Hematopoietic multipotent progenitor cell treated with erythropoietin and hydrocortisone succinate and interleukin-3 and kit ligand, for 4 days (in vitro differentiated cells): ENCODE measurements around the gene MYL9.
"Not testable (repeated sequence)": the region's sequence is repeated elsewhere in the genome, so short reads cannot be mapped to it uniquely, and the experiment has no call there.

ENCODE experiments used
- DNase-seq: peaks from one replicate; pipeline ENCODE4 v3.0.0-alpha.2; 2015

MYL9 gene

DNA sequence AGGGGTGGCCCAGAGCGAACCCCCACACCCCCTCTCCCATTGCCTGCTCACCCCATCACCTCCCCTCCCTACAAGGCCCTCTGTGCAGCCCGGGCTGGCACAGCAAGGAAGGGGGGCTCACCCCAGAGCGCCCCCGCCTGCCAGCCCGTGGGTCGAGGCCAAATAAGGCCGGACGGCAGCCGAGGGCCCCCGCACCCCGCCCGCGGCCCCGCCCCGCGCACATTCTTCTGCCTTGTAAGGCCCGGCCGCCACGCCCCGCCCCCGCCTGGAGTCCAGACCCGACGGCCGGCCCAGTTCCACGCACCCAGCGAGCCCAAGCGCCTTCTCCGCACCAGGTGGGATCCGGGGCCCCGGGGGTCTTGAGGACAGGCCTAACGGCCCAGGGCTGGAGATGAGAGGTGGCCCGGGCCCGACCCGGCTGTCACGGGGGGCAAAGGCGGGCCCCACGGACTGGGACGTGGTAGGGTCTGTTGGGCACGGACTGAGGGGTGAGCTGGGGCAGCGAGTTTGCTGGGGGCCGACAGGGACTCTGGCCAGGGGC lies at the start of gene MYL9:
MYL9 (plus strand) TSS at position 293 of the 541 bp plus-strand sequence. CDS start 3,366 bp downstream, outside the sequence.
- peak; percentile 55 for DNase-seq

DNA sequence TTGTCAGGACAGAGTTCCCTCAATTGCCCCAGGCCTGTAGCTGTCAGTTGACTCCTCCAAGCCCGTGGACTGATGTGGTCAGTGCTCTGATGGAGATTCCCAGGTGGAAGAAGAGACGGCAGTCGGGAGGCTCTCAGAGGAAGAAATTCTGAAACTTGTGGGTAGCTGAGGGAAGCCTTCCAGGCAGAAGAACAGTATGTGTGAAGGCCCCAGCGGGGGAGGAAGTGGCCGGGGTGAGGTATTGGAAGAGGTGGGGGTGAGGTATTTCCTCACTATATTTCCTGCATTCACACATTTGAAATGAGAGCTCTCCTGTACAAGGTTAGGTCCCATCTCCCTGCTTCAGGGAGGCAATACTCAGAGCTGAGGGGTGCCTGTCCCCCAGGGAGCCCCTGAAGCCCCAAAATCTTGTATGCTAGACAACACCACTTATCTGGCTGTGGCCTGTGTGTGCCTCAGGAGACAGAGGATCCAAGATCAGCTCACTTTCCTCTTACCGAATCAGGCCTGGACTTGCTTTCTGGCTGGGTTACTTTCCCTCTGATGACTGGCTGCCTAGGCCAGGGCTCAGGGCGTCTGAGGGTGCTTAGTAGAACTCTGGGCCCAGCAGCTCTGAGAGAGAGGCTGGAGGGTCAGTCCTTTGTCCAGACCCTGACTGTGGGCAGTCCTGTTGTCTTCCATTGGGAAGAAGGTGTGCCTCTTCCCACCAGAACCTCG lies 49.3 kb upstream of the MYL9 start:
- peak; percentile 64 for DNase-seq

DNA sequence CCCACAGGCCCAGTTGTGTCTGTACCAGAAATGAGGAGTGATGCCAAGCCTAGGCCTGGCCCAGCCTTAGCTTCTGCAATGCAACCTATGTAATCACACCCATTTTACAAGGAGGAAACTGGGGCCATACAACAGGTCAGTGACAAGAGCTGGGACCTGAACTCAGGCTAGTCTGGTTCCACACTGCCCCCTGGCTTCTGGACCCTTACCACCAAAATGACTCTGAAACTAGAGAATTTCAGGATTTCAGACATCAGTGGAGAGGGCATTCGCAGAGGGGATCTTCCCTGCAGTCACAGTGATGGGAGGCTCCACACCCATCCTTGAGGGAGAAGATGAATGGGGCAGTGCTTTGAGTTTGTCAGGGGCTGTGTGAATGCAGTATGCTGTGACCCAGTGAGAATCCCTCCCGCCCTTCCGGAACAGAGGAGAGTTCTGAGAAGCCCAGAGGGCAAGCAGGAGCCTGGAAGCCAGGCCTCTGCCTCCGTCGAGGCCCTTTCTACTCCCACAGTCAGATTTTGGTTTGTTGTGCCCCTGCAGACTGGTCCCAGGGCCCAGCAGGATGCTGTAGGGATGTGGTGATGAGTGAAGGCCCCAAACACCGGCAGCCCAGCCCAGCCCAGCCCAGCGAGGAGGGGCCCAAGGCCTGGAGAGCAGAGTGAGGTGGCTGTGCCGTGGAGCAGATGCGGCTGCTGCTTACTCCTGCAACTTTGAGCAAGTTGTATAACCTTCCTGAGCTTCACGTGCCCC lies 48.1 kb upstream of the MYL9 start:
- DNase-seq: peak; percentile 47

DNA sequence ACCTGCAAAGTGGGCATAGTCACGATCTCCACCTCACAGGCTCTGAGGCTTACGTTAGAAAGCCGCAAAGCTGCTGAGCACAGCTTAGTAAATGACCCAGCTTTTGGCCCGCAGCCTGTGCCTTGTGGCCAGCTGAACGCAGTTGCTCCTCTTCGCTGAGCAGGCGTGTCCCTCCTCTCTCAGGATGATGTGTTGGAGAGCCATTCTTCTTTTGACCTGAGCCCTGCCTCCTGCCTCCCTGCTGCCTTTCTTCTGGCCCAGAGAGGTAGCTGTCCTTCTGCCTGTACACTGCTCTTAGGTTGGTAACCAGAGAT lies 47.6 kb upstream of the MYL9 start:
- no peak for DNase-seq

DNA sequence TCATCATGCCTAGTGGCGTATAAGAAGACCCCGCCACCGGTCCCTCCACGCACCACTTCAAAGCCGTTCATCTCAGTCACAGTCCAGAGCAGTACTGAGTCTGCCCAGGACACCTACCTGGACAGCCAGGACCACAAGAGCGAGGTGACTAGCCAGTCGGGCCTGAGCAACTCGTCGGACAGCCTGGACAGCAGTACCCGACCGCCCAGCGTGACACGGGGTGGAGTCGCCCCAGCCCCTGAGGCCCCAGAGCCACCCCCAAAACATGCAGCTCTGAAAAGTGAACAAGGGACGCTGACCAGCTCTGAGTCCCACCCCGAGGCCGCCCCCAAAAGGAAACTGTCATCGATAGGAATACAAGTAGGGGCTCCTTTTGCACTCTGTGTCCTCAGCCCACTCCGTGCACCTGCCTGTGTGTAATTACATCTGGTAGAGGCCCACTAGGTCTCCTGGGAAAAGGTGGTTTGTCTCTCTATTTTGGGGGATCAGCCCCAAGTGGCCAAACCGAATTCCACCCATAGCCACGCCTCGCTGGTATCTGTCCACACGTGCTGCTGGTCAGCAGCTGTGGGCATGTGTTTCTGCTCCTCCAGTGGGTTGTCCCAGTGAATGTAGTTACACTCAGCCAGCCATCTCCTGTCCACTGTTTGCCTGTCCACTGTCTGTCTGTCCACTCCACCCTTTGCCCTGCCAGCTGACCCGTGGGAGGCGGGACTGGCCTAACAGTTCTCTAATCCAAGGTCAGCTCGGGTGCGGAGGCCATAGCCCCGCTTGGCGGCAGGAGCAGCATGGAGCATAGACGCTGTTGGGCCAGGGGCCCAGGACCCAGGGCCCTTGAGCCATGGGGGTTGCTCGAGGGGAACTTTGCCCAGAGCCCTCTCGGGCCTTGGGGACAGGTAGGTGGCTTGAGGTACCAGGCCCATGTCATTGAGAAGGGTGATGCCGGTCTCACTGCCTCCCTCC lies 44.3 kb upstream of the MYL9 start:
- DNase-seq: no peak

DNA sequence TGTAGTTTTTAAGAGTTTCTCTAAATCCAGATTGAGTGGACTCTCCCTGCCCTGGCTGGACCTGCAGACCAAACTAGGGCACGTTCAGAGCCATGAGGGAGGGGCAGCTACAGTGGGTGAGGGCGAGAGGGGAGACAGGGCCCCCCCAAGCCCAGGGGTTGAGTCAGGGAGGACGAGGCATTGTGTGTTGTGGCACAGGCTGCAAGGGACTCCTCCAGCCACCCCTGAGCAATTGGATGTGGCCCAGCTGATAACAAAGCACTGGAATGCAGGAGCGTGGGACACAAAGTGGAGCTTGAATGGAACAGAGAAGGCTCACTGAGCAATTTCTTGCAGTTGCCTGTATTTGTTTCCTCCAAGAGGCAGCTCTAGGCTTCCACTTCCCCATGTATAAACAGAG lies 43.5 kb upstream of the MYL9 start:
- no peak for DNase-seq

DNA sequence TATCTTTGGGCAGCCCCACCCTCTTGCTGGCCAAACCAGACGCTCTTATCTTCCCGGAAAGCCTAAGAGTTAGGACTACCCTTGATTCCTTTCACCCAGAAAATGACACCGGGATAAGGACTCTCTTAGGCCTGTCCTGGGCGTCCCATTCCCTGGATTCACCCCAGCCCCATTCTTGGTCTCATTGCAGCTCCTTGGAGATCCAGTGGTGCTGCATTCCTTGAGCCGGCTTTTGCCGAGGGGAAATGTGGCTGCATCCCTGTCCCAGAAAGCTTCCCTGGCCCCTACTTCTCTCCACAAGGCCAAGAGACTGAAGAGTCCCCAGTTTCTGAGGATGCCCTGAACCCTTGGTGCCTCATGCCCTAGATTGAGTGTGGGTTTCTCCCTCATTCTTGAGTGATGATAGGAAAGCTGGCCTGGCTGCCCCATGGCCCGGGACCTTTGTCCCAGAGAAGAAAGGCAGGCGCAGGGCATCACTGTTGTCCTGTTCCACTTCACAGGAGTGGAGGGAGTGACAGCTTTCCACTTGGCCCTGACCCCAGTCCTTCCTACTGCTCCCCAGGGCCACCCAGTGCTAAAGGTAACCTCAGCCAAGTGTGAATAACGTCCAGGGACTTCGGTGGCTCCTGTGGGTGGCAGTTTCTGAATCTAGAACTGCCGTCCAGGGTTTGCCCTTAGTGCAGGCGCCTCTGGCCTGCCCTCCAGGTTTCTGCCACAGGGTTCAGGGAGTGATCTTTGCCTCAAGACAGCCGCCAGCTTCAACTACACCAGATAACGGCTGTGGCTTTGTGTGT lies 42.7 kb upstream of the MYL9 start:
- DNase-seq: peak; percentile 15

DNA sequence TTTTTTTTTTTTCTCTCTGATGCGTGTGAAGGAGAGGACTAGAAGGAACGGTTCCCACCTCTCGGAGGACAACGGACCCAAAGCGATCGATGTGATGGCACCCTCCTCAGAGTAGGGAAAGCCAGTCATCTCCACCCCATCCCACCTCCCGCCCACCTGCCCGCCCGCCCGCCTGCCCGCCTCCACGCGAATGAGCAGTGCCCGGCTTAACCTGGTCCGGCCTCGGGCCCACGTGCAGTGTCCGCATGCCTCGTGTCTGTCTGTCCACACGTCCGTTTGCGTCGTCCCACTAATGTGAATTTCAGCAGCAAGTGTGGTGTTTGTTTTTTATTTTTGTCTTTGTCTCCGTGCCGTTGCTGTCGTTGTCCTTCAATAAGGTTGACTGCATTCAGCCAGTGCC lies 42.1 kb upstream of the MYL9 start:
- DNase-seq: no peak

DNA sequence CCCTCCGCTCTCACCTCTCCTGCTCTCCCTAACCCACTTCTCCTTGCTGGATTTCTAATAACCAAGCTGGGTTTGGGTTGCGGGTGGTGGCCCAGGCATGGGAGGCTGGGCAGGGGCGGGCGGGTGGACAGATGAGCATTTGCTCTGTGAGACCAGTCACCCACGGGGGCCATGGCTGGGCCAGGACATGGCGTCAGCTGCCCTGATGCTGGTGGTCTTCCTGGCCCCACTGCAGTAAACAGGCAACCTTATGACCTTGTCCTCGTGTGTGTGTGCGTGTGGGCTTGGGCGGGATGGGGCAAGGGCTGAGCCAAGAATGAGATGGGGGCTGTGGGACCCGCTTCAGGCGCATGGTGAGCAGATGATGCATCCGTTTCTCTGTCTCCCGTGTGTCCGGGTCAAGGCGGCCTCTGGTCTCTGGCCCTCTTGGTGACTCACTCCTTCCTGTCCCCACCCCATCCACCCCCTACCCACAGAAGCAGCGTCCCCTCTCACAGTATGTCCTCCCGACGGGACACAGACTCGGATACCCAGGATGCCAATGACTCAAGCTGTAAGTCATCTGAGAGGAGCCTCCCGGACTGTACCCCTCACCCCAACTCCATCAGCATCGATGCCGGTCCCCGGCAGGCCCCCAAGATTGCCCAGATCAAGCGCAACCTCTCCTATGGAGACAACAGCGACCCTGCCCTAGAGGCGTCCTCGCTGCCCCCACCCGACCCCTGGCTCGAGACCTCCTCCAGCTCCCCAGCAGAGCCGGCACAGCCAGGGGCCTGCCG lies 41.4 kb upstream of the MYL9 start:
- DNase-seq: no peak

DNA sequence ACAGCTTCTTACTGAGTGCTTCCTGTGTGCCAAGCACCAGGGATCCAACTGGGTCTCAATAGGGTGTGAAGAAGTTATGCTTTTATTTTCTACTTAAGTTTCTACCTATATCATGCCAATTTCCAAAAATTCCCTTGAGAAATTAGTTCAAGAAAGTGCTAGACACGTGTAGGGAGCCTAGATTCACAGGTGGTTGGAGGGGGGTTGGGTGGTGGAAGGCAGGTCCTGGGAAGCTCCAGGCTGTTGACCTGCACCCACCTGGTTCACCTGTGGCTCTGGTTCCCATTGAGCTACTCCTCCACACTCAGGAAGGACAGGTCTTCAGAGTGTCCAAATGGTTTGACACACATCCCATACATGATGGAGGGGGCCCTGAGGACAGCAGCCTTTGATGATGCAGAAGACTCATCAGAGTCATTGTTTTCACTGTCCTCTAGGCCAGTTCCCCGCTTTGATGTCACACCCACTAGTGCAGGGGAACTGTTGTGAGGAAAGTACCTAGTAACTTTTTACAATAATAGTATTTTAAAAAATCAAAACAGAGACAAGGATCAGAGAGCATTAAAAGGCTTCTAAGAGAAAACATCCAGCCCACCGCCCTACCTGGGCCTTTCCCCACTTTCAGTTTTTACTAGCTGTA lies 39.8 kb upstream of the MYL9 start:
- DNase-seq: no peak

DNA sequence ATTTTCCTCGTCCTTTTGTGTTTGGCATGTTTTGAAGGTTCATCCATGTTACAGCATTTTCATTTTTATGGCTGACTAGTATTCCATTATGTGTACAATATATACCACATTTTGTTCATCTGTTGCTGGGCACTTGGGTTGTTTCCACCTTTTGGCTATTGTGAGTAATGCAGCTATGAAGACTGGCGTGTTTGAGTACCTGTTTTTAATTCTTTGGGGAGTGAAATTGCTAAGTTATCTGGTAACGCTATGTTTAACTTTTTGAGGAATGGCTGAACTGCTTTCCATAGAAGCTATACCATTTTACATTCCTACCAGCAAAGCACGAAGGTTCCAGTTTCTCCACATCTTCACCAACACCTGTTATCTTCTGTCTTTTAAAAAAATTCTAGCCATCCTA lies 37.0 kb upstream of the MYL9 start:
- no peak for DNase-seq

DNA sequence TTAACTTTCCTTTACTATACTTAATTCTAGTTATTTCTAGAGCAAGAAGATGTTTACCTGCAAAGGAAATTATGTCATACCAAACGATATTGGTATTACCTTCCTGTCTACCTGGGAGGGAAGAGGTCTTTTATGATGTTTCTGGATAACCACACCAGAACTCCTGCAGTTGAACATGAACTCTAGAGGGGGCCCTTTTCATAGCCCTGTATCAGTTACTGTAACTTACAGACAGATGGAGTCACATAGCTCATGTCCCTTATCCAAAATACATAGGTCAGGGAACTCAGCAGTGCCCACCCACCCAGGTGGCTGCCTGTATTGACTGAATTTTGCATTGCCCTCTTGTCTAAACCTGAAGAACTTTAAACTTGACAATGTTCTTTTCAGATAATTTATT lies 35.1 kb upstream of the MYL9 start:
- peak; percentile 63 for DNase-seq

DNA sequence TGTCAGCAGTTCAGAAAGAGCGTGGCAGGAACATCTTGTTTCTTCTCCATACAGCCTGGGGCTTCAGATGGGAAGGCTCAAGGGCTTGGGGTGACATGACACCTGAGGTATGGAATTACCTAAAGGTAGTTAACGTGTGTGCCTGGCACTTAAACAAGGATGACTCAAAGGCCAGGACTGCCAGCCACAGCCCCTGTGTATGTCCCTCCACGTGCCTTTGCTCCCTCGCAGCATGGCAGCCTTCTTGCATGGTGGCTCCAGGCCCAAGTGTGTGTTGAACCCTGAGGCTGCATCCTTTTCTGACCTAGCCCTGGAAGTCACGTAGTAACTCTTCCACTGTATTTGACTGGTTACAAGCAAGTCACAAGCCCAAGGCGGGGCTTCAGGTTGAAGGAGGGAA lies 33.6 kb upstream of the MYL9 start:
- no peak for DNase-seq

DNA sequence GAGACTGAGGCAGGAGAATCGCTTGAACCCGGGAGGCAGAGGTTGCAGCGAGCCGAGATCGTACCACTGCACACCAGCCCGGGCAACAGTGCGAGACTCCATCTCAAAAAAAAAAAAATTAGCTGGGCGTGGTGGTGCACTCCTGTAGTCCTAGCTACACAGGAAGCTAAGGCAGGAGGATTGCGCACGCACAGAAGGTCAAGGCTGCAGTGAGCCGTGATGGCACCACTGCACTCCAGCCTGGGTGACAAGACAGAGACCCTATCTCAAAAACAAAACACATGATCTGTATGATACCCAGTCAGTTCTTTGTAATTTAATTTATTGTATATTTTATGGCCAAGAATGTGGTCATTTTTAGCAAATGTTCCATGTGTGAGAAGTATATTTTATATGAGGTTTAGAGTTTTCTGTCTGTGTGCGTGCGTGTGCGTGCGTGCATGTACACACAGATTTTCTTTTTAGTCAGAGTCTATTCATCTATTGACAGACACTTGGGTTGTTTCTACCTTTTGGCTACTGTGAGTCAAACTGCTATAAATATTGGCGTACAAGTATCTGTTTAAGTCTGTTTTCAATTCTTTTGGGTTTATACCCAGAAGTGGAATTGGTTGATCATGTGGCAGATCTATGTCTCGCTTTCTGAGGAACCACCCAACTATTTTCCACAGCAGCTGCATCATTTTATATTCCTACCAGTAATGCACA lies 22.2 kb upstream of the MYL9 start:
- no peak for DNase-seq

DNA sequence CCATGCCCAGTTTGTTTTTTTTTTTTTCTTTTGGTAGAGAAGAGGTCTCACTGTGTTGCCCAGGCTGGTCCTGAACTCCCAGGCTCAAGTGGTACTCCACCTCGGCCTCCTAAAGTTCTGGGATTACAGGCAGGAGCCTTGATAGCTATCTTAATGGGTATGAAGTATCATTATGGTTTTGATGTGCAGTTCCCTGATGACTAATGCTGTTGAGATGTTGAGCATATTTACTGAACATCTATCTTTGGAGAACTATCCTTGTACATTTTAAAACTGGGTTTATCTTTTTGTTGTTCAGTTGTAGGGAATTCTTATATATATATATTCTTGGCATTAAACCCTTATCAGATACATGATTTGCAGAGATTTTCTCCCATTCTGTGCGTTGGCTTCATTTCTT lies 21.4 kb upstream of the MYL9 start:
- no peak for DNase-seq

DNA sequence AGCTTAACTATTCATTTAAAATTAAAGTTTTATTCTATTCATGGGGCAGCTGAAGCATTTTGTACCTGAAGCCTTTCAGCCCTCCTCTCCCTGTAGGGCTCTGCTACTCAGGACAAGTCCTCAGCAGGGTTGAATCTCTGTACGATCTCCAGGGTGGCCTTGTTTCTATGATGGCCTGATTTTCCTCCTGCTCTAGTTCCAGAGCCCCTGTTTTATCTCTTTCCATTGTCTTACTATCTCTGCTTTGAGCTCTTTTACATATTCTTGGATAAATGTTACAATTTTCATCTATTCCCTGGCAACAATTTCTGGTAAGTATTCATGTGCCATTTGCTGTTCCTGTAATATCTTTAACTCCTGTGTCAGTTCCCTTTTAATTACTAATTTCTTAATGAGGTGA lies 19.8 kb upstream of the MYL9 start:
- DNase-seq: no peak

DNA sequence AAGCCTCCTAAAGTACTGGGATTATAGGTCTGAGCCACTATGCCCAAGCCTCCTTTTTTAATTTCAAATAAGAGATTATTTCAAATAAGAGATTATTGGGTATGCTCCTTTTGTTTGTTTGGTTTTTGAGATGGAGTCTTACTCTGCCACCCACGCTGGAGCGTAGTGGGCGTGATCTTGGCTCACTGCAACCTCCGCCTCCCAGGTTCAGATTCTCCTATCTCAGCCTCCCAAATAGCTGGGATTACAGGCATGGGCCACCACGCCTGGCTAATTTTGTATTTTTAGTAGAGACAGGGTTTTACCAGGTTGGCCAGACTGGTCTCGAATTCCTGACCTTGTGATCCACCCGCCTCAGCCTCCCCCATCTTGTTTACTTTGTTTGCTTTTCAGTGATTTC lies 18.9 kb upstream of the MYL9 start:
- DNase-seq: not testable (repeated sequence)

DNA sequence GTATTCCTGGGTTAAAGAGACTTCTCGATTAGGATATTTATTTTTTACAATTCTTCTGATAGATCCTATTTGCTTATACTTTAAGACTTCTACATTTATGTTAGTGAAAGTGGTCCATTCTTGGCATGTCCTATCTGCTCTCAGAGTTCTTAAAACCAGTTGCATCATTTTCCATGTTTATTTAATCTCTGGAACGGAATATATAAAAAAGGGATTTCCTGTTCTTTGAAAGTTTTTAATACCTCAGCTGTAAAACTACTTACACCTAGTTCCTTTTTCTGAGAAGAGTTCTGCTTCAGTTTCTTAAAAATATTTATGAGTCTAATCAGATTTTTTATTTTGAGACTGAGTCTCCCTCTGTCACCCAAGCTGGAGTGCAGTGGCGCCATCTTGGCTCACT lies 18.0 kb upstream of the MYL9 start:
- peak; percentile 17 for DNase-seq

DNA sequence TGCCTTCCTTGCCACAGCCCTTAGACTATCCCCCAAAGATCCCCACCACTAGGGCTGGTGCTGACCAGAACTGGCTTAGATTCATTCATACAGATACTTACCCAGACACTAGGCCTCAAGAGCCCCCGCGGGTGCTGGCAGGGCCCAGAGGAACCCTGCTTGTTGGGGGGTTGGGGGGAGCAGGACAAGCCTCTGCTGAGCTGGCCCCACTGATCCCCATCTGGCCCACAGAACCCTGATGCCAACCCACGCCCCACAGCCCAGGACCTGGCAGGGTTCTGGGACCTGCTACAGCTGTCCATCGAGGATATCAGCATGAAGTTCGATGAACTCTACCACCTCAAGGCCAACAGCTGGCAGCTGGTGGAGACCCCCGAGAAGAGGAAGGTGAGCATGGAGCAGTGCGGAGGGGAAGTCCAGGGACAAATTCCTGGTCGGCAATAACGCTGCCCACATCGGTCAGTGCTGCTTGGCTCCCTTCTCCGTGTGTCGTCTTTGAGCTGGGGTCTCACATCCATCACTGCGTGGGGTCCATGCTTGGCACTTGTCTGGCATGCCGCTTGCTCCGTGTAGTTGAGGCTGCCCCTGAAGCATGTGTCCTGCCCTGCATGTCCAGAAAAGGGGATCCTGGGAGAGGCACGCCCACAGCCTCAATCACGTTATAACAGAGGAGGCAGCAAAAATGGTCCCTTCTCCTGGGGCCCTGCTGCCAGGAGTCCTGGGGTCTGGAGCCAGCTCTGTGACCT lies 15.5 kb upstream of the MYL9 start:
- DNase-seq: no peak
